Activated T-cell treated with anti-CD3 and anti-CD28 coated beads for 1 hour (primary cell): Measurements from ENCODE around the gene DESI1.
"Not testable (repeated sequence)": the region's sequence is repeated elsewhere in the genome, so short reads cannot be mapped to it uniquely, and the experiment has no call there.

Source experiments
- DNase-seq: peaks from one replicate; pipeline ENCODE4 v3.0.0-alpha.2; 2020; ENCODE audit warnings: low read depth

The DESI1 gene

DNA sequence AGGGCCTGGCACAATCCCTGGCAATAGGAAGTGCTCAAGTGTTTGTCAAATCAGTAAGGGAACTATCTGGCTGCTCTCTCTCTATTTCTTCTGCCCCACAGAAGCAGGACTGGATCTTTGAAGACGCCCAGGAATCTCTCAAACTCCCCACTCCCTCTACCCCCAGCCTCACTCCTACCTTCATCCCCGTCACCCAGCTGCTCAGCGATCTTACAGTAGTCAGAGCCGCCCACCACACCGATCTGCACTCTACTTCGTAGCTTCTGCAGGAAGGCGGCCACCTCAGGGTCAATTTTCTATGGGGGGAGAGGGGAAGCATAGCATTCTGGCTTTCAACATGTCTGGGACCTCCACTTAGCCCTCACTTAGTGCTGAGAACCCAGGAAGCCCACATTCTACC is 34.9 kb downstream of the DESI1 start:
- DNase-seq: no peak

- no peak for DNase-seq
These were observed 36.0 kb downstream of the DESI1 start for GRCh38 chr22:41584881-41585280.

GRCh38 chr22:41582694-41583093 is 38.1 kb downstream of the DESI1 start:
- DNase-seq: no peak

GRCh38 chr22:41579997-41580355 is 40.9 kb downstream of the DESI1 start:
- DNase-seq: no peak

DNA sequence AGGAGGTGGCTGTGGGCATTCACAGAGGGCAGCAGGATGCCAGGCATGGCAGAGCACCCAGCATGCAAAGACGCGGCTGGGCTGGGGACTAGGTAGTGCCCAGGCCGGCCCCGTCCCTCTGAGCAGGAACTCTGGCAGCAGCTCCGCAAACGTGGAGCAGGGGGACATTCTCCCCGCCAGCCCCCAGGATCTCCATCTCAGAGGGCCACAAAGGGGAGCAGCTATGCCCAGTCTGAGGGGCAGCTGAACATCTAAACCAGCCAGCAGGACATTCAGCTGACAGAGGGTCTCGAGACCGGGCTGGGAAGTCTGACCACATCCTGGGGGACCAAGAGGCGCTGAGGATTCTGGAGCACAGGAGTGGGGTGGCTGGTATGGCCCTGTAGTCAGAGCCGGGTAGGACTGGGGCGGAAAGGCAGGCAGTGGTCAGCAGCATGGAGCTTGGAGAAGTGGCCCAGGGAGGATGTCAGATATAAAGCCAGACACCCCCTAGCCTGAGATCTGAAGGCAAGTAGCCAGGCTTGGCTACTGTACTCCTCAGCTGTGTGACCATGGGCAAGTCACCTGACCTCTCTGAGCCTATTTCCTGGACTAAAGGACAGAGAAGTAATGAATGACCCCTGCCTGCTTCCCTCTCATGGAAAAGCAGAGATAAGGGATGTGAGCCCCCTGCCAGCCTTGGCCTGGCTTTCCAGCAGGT is 41.4 kb downstream of the DESI1 start:
- no peak for DNase-seq

GRCh38 chr22:41578818-41579217 is 42.0 kb downstream of the DESI1 start:
- no peak for DNase-seq

GRCh38 chr22:41578114-41578513 is 42.7 kb downstream of the DESI1 start:
- no peak for DNase-seq

DNA sequence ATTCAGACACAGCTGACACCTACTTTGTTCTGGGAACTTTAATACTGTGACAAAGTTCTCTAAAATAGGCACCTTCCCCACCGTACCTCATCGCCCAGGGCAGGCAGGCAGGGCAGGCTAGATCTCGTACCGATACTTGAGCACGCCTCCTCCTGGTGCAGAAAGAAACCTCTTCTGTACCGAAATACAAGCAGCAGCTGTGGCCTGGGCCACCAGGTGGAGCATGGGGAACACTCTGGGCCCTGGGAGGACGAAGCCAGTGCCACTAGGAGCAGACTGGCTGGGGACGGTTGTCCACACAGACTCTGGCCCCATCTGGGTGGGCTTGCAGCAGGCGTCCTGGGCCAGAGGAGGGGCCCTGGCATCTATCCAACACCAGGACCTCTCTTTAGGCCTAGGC is 44.0 kb downstream of the DESI1 start:
- DNase-seq: no peak

GRCh38 chr22:41575533-41575932 is 45.3 kb downstream of the DESI1 start:
- DNase-seq: no peak

- no peak for DNase-seq
These were observed 45.9 kb downstream of the DESI1 start for GRCh38 chr22:41574847-41575381.

- no peak for DNase-seq
These were observed 47.2 kb downstream of the DESI1 start for GRCh38 chr22:41573677-41574076.

GRCh38 chr22:41572305-41572704 is 48.5 kb downstream of the DESI1 start:
- DNase-seq: not testable (repeated sequence)

- DNase-seq: no peak
These were observed 49.1 kb downstream of the DESI1 start for GRCh38 chr22:41571786-41572185.

GRCh38 chr22:41570221-41570620 is 50.6 kb downstream of the DESI1 start:
- DNase-seq: no peak

GRCh38 chr22:41568811-41569210 is 52.0 kb downstream of the DESI1 start:
- no peak for DNase-seq

GRCh38 chr22:41567512-41567768 is 53.4 kb downstream of the DESI1 start:
- DNase-seq: no peak

- DNase-seq: no peak
These were observed 55.3 kb downstream of the DESI1 start for GRCh38 chr22:41565403-41566054.

GRCh38 chr22:41564563-41564962 is 56.3 kb downstream of the DESI1 start:
- no peak for DNase-seq

- DNase-seq: no peak
These were observed 57.7 kb downstream of the DESI1 start for GRCh38 chr22:41563051-41563711.

GRCh38 chr22:41562461-41562860 is 58.4 kb downstream of the DESI1 start:
- no peak for DNase-seq

- no peak for DNase-seq
These were observed 59.1 kb downstream of the DESI1 start for GRCh38 chr22:41561788-41562187.

- no peak for DNase-seq
These were observed 59.5 kb downstream of the DESI1 start for GRCh38 chr22:41561335-41561734.

GRCh38 chr22:41560095-41560471 is 60.8 kb downstream of the DESI1 start:
- DNase-seq: no peak

DNA sequence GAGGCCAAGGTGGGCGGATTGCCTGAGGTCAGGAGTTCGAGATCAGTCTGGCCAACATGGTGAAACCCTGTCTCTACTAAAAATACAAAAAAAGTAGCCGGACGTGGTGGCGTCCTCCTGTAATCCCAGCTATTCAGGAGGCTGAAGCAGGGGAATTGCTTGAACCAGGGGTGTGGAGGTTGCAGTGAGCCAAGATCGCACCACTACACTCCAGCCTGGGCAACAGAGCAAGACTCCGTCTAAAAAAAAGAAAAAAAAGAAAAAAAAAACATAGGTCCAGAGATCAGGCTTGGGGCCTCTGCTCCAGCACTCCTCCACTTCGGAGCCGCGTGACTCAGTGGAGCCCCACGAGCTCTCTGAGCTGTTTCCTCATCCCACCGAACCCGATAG is 62.6 kb downstream of the DESI1 start:
- DNase-seq: not testable (repeated sequence)
